NCI-H524 treated with DMSO at 0.1 percent for 48 hours (cell line): ENCODE measurements around the gene NRF1.

ENCODE experiments used
- DNase-seq: peaks from one replicate; lab custom pipeline; 2025; lab: John Stamatoyannopoulos, UW

The NRF1 gene

GRCh38 chr7:129804111-129804889, 192.8 kb downstream of the NRF1 start:
- DNase-seq: no peak

- no peak for DNase-seq
These were observed 193.6 kb downstream of the NRF1 start for GRCh38 chr7:129804890-129805719.
